SJSA1 (cell line): Measurements from ENCODE around the gene MRPS31. TPM values are rescaled to one million over a fixed set of nuclear protein-coding genes. Genes with fewer than 3 reads are reported as not detected.

Experiments used
- DNase-seq, 2 experiments: peaks; one replicate each; pipeline ENCODE4 v3.0.0-alpha.2; 2015 to 2020; ENCODE audit warnings: low spot score in 2 of 2, low read depth in 1 of 2
- H3K27ac ChIP-seq: fragments of 250-450 bp; sonication (Bioruptor Pico); 2 replicates; pipeline ENCODE4 v1.5.1; 2020; ENCODE audit warnings: mild to moderate bottlenecking, moderate library complexity
- H3K27me3 ChIP-seq: fragments of 250-450 bp; sonication (Bioruptor Pico); replicated peaks from 2 replicates; pipeline ENCODE4 v1.5.1; 2020; ENCODE audit warnings: mild to moderate bottlenecking, moderate library complexity
- H3K36me3 ChIP-seq: fragments of 250-450 bp; sonication (Bioruptor Pico); 2 replicates; pipeline ENCODE4 v1.5.1; 2020; ENCODE audit warnings: mild to moderate bottlenecking
- H3K4me1 ChIP-seq: fragments of 250-450 bp; sonication (Bioruptor Pico); replicated peaks from 2 replicates; pipeline ENCODE4 v1.6.1; 2021; ENCODE audit warnings: mild to moderate bottlenecking
- H3K4me3 ChIP-seq: fragments of 250-450 bp; sonication (Bioruptor Pico); 2 replicates; pipeline ENCODE4 v1.5.1; 2020; ENCODE audit warnings: mild to moderate bottlenecking
- H3K9me3 ChIP-seq: fragments of 250-450 bp; sonication (Bioruptor Pico); replicated peaks from 2 replicates; pipeline ENCODE4 v1.5.1; 2020; ENCODE audit warnings: mild to moderate bottlenecking
- total RNA-seq: library from RNA; depleted of rRNA; stranded (reverse); fragments of >200 nt; shearing (Covaris generic); gene quantifications from 2 replicates; pipeline ENCODE4 v1.2.3, GENCODE V29; 2014

MRPS31 gene
- total RNA-seq, 1 experiment from 2014 or later, result 8.2 TPM

- H3K27ac ChIP-seq, result no peak overlapping the region
- peaks cover 13% of the 10 kb centered on the region for H3K4me1 ChIP-seq
- H3K27me3 ChIP-seq, result no peaks in the 10 kb centered on the region
- no peaks in the 10 kb centered on the region for H3K9me3 ChIP-seq
- no peak overlapping the region for H3K4me3 ChIP-seq
- H3K36me3 ChIP-seq, result no peaks in the 10 kb centered on the region
- DNase-seq, result no peak
Observed at GRCh38 chr13:40781717-40782116, 10.7 kb upstream of the MRPS31 start.

DNA sequence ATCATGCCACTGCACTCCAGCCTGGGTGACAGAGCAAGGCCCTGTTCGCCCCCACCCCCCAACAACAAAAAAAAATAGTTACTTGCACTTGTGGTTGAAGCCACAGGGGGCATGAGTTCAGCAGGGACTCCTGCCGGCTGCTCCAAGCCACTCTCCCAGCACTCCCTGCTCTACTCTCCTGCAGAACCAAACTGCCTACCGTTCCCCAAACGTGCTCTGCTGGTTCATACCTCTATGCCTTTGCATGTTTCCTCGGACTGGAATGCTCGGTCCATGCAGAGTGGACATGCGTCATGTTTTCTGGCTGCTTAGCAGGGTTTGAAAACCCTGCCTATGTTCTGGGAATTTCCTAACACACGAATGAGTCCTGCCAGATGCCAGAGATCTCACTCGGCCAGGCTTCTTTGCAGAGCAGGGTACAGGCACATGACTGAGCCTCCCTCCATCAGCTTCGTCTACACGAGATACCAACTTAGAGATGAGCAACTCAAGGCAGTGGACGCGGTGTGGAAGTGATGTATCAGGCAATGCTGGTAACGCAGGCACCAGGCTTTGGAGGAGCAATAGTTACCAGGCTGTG is 9.9 kb upstream of the MRPS31 start:
- no peak for DNase-seq
- no peak overlapping the region for H3K27ac ChIP-seq

GRCh38 chr13:40779796-40780285 is 8.9 kb upstream of the MRPS31 start:
- H3K36me3 ChIP-seq, result no peaks in the 10 kb centered on the region
- no peak for DNase-seq
- H3K4me1 ChIP-seq, result peaks cover 8% of the 10 kb centered on the region
- H3K9me3 ChIP-seq, result no peaks in the 10 kb centered on the region
- H3K27me3 ChIP-seq, result no peaks in the 10 kb centered on the region
- no peak overlapping the region for H3K27ac ChIP-seq
- no peak overlapping the region for H3K4me3 ChIP-seq

More for the DNA sequence above, 9.9 kb upstream of the MRPS31 start:
- H3K27me3 ChIP-seq, result no peaks in the 10 kb centered on the region
- no peaks in the 10 kb centered on the region for H3K9me3 ChIP-seq
- peaks cover 8% of the 10 kb centered on the region for H3K4me1 ChIP-seq
- H3K36me3 ChIP-seq, result no peaks in the 10 kb centered on the region
- H3K4me3 ChIP-seq, result no peak overlapping the region

- no peak overlapping the region for H3K27ac ChIP-seq
- no peak for DNase-seq
- no peak overlapping the region for H3K4me3 ChIP-seq
- no peaks in the 10 kb centered on the region for H3K27me3 ChIP-seq
- peaks cover 8% of the 10 kb centered on the region for H3K4me1 ChIP-seq
- H3K9me3 ChIP-seq, result no peaks in the 10 kb centered on the region
- no peaks in the 10 kb centered on the region for H3K36me3 ChIP-seq
Observed at GRCh38 chr13:40779049-40779448, 8.1 kb upstream of the MRPS31 start.

DNA sequence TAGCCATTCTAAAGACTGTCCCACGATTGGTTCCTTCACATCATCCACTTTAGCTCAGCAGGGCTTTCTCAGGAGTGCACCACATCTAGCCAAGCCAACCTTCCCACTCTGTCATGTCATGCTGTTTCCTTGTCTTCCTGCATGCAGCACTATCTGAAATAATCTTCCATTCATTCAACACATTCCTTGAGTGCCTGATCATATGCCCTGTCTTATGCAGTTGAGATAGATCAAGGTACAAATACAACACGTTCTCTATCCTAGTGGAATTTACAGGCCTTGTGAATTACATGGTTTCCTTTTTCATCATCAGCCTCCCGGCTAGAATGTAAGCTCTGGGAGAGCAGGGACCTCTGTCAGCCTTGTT is 6.8 kb upstream of the MRPS31 start:
- Histone ChIP-seq H3K27me3 (no peaks in the 10 kb centered on the region), H3K27ac (no peak overlapping the region), H3K9me3 (no peaks in the 10 kb centered on the region), H3K4me1 (peaks cover 8% of the 10 kb centered on the region), H3K4me3 (no peak overlapping the region), H3K36me3 (no peaks in the 10 kb centered on the region)
- no peak for DNase-seq

DNA sequence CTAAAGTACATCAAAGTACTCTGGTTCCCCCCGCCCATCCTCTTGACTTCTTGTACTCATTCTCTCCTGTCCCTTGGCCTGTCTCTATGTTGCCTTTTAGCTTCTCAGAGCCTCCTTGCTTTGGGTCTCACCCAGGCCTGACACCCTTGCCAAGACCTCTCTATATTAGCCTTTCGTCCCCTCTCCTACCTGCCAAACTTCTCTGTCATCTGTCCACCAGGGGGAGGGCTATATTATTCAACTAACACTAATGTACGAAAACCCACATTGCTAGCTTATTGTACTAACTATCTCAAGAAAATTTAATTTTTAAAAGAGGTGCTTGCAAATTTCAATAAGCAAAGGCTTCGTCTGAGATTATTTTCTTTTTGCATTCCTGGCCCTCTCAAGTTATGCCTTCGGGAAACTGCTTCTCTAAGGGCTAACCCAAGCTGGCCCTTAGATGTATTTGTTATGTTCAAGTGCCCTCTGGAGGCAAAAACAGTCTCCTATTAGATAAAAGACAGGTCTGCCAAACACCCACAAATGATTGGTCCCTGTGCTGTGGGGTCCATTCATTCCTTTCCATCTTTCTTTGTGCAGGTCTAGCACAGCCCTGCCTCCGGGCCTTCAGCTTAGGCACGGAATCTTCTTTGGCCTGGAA is 6.3 kb upstream of the MRPS31 start:
- H3K4me3 ChIP-seq, result no peak overlapping the region
- H3K36me3 ChIP-seq, result no peaks in the 10 kb centered on the region
- DNase-seq, result peak in 1 of 2 experiments; percentile 70

DNA sequence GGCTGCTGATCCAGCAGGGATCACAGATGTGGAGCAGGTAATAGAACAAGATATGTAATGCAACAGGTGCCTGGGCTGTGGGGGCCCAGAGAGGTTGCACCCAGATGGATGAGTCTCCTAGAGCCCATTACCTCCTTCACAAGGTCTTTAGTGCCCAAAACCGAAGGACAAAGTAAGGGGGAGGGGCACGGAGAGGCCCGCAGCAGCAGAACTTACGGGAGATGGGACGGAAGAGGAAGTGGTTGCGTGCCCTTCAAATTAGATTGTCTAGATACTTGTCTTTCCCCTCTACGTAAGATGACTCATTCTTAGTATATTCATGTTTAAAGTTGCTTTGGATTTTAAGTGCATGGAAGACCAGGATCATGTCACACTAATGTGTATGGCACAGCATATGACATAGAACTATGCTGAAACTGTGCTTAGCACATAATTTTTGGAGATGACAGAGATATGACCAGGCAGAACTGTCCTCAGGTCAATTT is 5.7 kb upstream of the MRPS31 start:
- no peak overlapping the region for H3K27ac ChIP-seq
- H3K9me3 ChIP-seq, result no peaks in the 10 kb centered on the region
- no peaks in the 10 kb centered on the region for H3K27me3 ChIP-seq
- no peaks in the 10 kb centered on the region for H3K36me3 ChIP-seq
- no peak overlapping the region for H3K4me3 ChIP-seq
- peak; percentile 52 to 55 for DNase-seq
- H3K4me1 ChIP-seq, result peaks cover 8% of the 10 kb centered on the region

More for the DNA sequence above, 6.3 kb upstream of the MRPS31 start:
- Histone ChIP-seq H3K4me1 (peaks cover 8% of the 10 kb centered on the region), H3K27me3 (no peaks in the 10 kb centered on the region), H3K9me3 (no peaks in the 10 kb centered on the region), H3K27ac (no peak overlapping the region)

- no peak for DNase-seq
- Histone ChIP-seq H3K27me3 (no peaks in the 10 kb centered on the region), H3K9me3 (no peaks in the 10 kb centered on the region), H3K4me3 (no peak overlapping the region), H3K27ac (no peak overlapping the region), H3K36me3 (no peaks in the 10 kb centered on the region), H3K4me1 (peaks cover 8% of the 10 kb centered on the region)
Observed at GRCh38 chr13:40776232-40776631, 5.2 kb upstream of the MRPS31 start.

DNA sequence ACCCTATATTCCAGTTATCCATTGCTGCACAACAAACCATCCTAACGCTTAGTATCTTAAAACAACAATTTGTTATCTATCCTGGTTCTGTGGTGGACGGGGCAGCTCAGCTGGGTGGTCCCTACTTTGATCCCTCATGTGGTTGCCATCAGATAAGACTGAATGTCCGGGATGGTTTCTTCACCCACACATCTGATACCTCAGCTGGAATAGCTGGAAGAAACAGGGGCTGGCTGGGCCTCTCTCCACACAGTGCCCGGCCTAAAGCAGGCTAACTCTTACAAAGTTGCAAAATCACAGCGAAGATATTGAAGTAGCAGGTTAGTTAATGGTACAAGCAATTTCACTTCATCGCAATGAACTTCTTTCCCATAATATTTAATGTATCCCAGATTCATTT is 3.7 kb upstream of the MRPS31 start:
- H3K27ac ChIP-seq, result no peak overlapping the region
- DNase-seq, result no peak
- no peaks in the 10 kb centered on the region for H3K36me3 ChIP-seq
- no peak overlapping the region for H3K4me3 ChIP-seq
- no peaks in the 10 kb centered on the region for H3K27me3 ChIP-seq
- peaks cover 13% of the 10 kb centered on the region for H3K4me1 ChIP-seq
- no peaks in the 10 kb centered on the region for H3K9me3 ChIP-seq

DNA sequence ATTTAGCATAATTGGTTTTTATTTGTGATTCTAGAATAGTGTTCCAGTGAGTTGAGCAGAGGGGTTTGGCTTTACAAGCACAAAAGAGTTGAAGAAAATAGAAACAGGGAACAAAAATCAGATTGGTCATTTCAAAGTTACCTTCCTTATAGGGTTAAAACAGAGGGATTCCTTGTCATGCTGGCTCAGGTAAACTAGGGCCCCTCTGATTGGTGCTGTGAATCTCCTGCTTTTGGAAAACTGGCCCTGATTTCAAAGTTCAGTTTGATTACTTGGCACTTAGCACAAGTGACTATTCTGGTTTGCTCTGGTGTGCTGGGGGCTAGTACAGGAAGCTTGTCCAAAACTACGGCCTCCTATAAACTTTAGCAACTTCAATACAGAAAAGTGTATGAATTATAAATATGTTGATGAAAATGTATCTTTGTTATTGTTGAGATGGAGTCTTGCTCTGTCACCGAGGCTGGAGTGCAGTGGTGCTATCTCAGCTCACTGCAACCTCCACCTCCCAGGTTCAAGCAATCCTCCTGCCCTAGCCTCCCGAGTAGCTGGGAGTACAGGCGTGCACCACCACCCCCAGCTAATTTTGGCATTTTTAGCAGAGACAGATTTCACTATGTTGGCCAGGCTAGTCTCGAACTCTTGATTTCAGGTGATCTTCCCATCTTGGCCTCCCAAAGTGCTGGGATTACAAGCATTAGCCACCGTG is 1.9 kb upstream of the MRPS31 start:
- H3K9me3 ChIP-seq, result no peaks in the 10 kb centered on the region
- no peak overlapping the region for H3K27ac ChIP-seq
- DNase-seq, result no peak
- no peak overlapping the region for H3K4me3 ChIP-seq
- H3K36me3 ChIP-seq, result no peaks in the 10 kb centered on the region
- peaks cover 13% of the 10 kb centered on the region for H3K4me1 ChIP-seq
- no peaks in the 10 kb centered on the region for H3K27me3 ChIP-seq

- Histone ChIP-seq H3K27ac (no peak overlapping the region; the same call in 1 of the 2 replicates), H3K9me3 (no peaks in the 10 kb centered on the region), H3K4me3 (peak overlapping the region; percentile 61), H3K4me1 (peaks cover 6% of the 10 kb centered on the region), H3K27me3 (no peaks in the 10 kb centered on the region), H3K36me3 (peaks cover 7% of the 10 kb centered on the region)
- DNase-seq, result no peak
Observed at GRCh38 chr13:40770609-40770933, 419 bp downstream of the MRPS31 start.

GRCh38 chr13:40769970-40770369 is 1.0 kb downstream of the MRPS31 start:
- H3K27ac ChIP-seq, result no peak overlapping the region

DNA sequence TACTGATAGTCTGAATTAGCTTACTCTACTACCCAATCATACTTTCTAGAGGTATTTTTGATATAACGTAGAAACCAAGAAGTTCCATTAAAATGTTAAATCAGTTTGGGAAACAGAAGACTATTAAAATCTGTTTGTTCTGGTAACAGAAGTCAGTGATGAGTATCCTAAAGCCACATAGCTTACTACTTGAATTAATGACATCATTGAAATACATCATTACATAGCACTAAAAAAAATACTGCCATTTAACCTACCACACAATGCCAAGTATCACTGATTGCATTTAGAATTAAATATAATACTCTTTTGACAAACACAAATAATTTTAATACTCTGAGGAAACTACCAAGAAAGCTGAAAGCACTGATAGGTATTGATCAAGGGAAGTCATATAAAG is 5.4 kb downstream of the MRPS31 start:
- Histone ChIP-seq H3K4me1 (peaks cover 6% of the 10 kb centered on the region), H3K36me3 (peaks cover 7% of the 10 kb centered on the region), H3K27me3 (no peaks in the 10 kb centered on the region), H3K9me3 (no peaks in the 10 kb centered on the region), H3K4me3 (no peak overlapping the region), H3K27ac (no peak overlapping the region)
- no peak for DNase-seq

More at GRCh38 chr13:40769970-40770369, 1.0 kb downstream of the MRPS31 start:
- H3K27me3 ChIP-seq, result no peaks in the 10 kb centered on the region
- peaks cover 6% of the 10 kb centered on the region for H3K4me1 ChIP-seq
- H3K4me3 ChIP-seq, result peak overlapping the region; percentile 61
- H3K36me3 ChIP-seq, result peaks cover 7% of the 10 kb centered on the region
- no peak for DNase-seq
- no peaks in the 10 kb centered on the region for H3K9me3 ChIP-seq
